GM21786 (cell line): ENCODE measurements around the gene C2CD2.

Source experiments
- ATAC-seq: cut with Tn5 transposase; IDR thresholded peaks from one replicate; pipeline ENCODE4 v1.9.1; 2021; ENCODE audit not compliant: unreplicated experiment

Gene C2CD2

DNA sequence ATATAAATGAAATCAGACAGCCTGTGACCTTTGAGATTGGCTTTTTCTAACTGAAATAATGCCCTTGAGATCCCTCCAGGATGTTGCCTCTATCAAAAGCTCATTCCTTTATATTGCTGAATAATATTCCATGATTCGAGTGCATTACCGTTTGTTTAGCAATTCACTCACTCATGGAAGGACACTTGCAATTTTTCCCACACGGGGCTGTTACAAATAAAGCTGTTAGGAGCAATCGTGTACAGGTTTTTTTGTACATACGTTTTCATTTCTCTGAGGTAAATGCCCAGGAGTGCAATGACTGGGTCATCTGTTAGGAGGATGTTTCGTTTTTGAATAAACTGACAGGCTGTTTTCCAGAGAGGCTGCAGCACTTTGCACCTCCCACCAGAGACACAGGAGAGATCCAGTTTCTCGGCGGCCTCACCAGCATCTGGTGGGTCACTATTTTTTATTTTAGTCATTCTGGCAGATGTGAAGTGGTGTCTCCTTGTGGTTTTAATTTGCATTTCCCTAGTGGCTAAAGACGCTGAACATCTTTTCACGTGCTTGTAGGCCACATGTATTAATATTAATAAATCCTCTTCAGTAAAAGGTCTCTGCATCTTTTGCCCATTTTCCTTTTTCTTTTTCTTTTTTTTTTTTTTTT lies 85.6 kb downstream of the C2CD2 start:
- peak; percentile 46 for ATAC-seq

DNA sequence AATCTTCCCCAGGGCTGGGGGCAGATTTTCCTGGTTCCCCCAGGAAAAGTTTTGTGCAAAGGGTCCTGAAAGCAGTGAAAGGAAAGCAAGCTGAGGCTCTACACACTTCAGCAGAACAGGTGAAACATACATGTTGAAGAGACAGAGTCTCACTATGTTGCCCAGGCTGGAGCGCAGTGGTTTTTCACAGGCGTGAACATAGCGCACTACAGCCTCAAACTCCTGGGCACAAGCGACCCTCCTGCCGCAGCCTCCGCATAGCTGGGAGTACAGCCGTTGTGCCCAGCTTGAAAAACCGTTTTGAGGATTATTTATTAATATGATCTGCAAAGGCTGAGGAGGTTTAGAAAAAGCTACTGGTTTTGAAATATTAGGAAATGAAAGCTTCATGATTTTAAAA lies 86.5 kb downstream of the C2CD2 start:
- no peak for ATAC-seq

DNA sequence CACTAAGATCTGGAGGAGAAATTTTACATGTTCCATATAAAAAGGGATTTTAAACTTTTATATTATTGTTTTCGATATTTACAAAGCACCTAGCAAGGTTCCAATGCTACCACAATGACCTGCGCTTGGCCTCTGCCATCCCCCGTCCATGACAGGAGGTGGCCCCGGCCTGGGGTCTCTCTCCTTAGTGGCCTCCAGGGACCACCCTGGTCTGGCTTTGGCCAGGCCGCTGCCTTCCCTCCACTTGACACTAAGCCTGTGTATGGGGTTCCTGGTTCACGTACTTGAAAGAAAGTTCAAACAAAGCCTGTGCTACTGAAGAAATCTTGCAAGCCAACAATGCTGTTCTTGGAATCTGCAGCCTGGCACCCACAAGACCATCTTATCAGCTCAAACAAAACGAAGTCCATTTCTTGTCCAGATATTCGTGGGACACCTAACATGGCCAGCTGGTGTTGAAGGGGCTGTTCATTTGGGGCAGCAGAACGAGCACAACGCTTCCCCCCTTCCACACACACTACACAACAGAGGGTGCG lies 87.5 kb downstream of the C2CD2 start:
- no peak for ATAC-seq

GRCh38 chr21:41865002-41865777 lies 88.6 kb downstream of the C2CD2 start:
- ATAC-seq, result peak; percentile 50

GRCh38 chr21:41864311-41865001 lies 89.4 kb downstream of the C2CD2 start:
- ATAC-seq, result no peak

DNA sequence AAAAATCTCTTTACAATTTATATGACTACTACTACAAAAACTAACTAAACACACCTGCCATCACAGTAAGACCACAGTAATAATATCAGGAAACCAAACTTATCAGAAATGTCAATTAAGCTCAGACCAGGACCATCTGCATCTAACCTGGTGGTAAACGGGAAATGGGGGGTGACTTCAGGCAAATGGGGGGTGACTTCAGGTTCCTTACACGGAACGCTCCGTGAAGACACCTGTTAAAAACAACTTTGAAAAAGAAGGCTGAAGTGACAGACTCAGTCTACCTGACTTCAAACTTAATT lies 90.4 kb downstream of the C2CD2 start:
- ATAC-seq, result no peak

DNA sequence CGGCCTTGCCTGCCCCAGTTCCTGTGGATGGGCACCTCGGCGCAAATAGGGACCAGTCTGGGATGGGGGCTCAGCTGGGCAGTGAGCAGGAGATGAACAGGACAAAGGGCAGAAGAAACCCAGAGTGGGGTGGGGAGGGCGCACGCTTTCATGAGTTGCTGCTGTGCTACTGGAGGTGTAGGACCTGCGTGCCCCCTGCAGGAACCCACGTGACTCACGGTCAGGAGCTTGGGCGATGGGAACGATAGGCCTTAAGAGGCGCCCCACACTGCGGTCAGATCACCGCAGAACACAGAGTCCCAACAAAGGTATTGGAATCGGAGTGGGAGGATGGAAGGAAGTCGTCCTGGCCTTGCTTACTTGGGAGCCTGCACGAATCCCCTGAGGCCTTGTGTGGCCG lies 91.8 kb downstream of the C2CD2 start:
- ATAC-seq, result no peak

- ATAC-seq, result no peak
These were observed 92.6 kb downstream of the C2CD2 start for GRCh38 chr21:41861255-41861654.

GRCh38 chr21:41859297-41859980 lies 94.4 kb downstream of the C2CD2 start:
- no peak for ATAC-seq

DNA sequence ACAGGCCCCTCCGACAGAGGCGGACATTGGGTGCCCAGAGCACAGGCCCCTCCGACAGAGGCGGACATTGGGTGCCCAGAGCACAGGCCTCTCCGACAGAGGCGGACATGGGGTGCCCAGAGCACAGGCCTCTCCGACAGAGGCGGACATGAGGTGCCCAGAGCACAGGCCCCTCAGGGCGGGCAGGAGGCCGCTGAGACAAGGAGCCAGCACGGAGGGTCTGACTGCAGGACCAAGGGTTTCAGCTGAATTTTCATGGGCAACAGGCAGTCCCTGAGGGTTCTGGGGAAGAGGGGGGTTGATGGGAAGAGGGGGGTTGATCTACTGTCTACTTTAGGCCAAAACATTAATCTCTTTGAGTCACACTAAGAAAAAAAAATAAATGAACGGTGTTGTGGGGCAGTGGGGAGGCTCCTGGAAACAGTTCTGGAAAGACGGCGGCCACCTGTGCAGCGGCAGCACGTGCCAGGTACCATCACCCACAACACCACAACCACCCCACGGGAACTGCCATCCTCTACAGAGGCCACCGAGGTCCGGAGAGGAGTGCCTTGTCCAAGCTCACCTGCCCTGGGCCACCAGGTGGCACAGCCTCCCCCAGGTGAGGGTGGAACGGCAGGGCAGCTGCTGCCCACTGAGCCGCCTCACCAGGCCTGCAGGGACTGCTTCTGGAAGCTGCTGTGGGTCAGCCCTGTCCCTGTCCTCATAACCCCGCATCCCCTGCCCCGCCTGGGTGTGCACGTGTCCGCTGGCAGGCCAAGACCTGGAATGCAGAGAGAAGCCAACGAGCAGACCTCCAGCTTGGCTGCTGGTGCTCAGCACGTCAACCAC lies 95.1 kb downstream of the C2CD2 start:
- no peak for ATAC-seq

DNA sequence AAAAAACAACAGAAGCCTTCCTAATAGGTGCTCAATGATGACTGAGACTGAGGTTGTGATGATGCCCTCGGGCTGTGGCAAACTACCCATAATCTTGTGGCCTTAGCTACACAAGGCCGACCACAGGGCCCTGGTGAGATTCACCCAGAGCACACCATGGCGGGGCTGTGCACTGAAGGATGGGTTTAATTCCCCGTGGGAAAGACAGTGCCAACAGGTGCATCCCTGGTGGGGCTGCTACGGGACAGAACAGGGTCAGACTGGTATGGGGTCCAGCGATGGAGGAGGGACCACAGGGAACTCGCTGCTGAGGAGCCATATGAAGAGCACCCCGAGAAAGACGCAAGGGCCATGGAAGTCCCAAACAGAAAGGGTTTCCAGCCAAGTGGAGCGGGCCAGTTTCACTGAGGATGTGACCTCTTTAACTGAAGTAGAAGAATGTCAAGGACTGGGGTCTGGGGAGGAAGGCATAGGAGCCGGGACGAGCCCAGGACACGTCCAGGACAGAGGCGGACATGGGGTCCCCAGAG lies 96.0 kb downstream of the C2CD2 start:
- no peak for ATAC-seq

DNA sequence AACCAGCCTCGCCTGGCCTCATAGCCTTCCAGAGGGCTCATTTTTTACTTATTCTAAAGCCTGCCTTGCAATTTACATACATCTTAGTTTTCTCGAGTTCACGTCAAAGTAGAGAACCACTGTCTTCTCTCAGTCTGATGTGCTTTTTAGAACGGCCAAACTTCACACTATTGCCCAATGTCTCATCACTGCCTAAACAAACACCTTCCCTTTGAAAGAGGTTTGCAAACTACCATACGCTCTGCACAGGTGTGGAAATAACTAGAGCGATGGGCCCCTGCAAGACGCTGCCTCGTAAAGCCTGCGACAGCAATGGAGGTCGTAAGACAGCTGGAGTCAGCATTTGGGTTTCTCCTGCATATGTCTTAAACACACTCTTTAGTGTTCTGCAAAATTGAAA lies 97.2 kb downstream of the C2CD2 start:
- ATAC-seq, result no peak

GRCh38 chr21:41854426-41854995 lies 99.3 kb downstream of the C2CD2 start:
- ATAC-seq, result no peak

- no peak for ATAC-seq
These were observed 100.9 kb downstream of the C2CD2 start for GRCh38 chr21:41852929-41853320.

DNA sequence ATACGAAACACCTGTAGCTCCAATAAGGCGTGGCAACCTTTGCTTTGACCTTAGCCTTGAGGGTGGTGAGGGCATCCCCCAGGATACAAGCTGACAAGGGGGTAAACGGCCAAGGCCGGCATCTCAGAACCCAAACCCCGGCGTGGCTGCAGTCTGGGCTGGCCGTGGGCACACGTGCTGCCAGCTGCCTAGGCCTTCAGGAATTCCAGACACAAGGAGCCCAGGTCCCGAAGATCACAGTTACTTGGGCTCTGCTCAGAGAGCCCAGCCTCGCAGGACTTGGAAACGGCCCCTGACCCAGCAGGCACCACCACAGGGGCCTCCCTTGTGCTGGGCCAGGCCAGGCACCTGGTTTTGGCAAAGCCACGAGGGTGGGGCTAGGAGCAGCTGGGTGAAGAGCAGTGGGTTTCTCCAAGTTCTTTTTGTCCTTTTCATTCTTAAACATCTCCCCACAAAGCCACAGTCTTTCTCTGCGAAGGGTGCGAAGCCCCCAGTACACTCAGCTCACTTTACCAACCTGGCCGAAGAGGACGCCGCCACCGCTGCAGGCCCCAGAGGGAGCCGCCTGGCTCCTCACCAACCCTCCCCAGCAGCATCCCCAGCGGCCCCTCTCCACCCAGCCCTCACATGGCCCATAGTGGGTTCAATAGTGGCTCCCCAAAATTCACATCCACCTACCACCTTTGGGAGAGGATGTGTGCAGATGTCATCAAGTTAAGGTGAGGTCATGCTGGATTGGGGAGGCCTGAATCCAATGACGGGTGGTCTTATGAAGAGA lies 101.5 kb downstream of the C2CD2 start:
- ATAC-seq, result no peak

- no peak for ATAC-seq
These were observed 102.6 kb downstream of the C2CD2 start for GRCh38 chr21:41851090-41851790.

DNA sequence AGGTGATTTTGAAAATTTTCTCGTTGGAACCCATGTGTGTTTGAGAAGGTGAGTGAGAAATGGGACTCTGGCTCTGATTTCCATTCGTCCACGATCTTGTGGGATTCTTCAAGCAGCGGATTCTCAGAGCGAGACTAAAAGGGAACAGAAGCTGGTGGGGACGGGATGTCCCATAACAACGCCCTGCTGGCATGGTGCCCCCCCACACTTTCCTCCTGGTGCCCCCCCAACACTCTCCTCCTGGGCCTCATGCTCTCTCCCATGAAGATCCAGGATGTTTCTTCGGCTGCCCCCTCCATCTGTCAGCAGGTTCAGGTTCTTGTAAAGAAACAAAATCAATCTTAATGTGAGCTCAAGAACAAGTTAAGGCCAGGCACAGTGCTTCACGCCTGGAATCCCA lies 103.7 kb downstream of the C2CD2 start:
- ATAC-seq, result no peak

- ATAC-seq, result no peak
These were observed 104.7 kb downstream of the C2CD2 start for GRCh38 chr21:41848958-41849580.
